ENCODE measurements around the gene TFAP2C. TPM values are rescaled to one million over a fixed set of nuclear protein-coding genes. Genes with fewer than 3 reads are reported as not detected.

The TFAP2C gene
- total and polyA plus RNA-seq, 9 of the 15 experiments (the other 6 are each of a cell fraction or from before 2014, with no cell fraction given) = 0.03 to 0.04 TPM; not detected in 7

DNA sequence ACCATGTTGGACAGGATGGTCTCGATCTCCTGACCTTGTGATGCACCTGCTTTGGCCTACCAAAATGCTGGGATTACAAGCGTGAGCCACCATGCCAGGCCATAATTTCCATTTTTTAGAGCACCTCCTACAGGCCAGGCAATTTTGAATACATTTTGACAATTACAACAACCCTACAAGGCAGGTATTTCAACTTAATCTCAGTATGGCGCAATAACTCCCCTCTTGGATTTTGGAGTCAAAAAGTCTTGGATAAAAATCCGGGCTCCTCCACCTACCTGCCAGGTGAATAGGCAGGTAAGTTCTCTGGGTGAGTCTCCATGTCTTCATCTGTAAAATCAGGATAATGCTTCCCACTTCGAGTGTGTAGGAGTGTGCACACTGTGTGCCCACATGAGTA, 39.5 kb upstream of the TFAP2C start:
- ChIA-PET CTCF (ENCODE audit: low intra/inter-chr PET ratio) (no interaction called here), POLR2A (no interaction called here)
- no TSS peak for BruUV-seq (replicated peaks)
- FAIRE-seq (no peak), DNase-seq (ENCODE audit: extremely low read depth in 1 of 4, low spot score in 3 of 4) (no peak), ATAC-seq (no peak)
- Histone ChIP-seq H3K9me1 (ENCODE audit: control insufficient read depth, insufficient read depth, low read length) (no peaks in the 10 kb centered on the region), H2AFZ (ENCODE audit: low read depth, low read length) (no peak overlapping the region), H3K9ac (ENCODE audit: insufficient read depth in 1 of 2, low read depth in 2 of 2, low read length in 2 of 2) (no peak overlapping the region), H3K27ac (ENCODE audit: extremely low read depth, low read depth, low read length) (no peak overlapping the region), H3K27me3 (ENCODE audit: control insufficient read depth in 2 of 2, insufficient read depth in 2 of 2, low read length in 2 of 2) (peaks cover 6 to 11% of the 10 kb centered on the region in 2 experiments; a peak in 3 of 5 replicates), H3K79me2 (ENCODE audit: control insufficient read depth, insufficient read depth, low read length) (no peaks in the 10 kb centered on the region), H3K4me1 (replicated peaks in 1 of 2; ENCODE audit: control insufficient read depth in 2 of 2, insufficient read depth in 2 of 2, low read length in 2 of 2) (no peaks in the 10 kb centered on the region), H3K9me3 (replicated peaks; ENCODE audit: control insufficient read depth, insufficient read depth, low read depth, low read length) (no peaks in the 10 kb centered on the region), H3K4me3 (no peak overlapping the region), H3K36me3 (ENCODE audit: control insufficient read depth, insufficient read depth, low read length) (no peaks in the 10 kb centered on the region), H3K4me2 (ENCODE audit: insufficient read depth, low read length) (no peak overlapping the region), H4K20me1 (replicated peaks; ENCODE audit: control insufficient read depth, insufficient read depth, low read length) (no peaks in the 10 kb centered on the region)
- intact Hi-C loops (cut with micrococcal nuclease) = no loop called here
- WGBS (ENCODE audit: insufficient coverage, low coverage, missing lambda C conversion rate) = 2% methylated on average over 5 of the region's 5 CpGs
- in situ Hi-C loops (cut with MboI) = loop anchor here (25.0 kb wide), 1 partner anchor 1927 kb away; no protein-coding TSS in a partner anchor
- TF ChIP-seq ZNF347 (CRISPR knock-in tag; IDR thresholded peaks at IDR 0.05; ENCODE audit: low read depth) (no peak), UBTF (IDR thresholded peaks at IDR 0.05; ENCODE audit: borderline replicate concordance in 1 of 2, low read depth in 2 of 2, low read length in 2 of 2) (no peak), ZNF707 (CRISPR knock-in tag; conservative IDR thresholded peaks at IDR 0.05) (no peak), ZBTB8A (IDR thresholded peaks at IDR 0.05; ENCODE audit: partially characterized antibody) (no peak), MIER1 (IDR thresholded peaks at IDR 0.05; ENCODE audit: low read depth) (no peak), EP300 (IDR thresholded peaks at IDR 0.05; ENCODE audit: low read length) (no peak), GATAD2B (IDR thresholded peaks at IDR 0.05; ENCODE audit: borderline replicate concordance) (no peak), SP2 (IDR thresholded peaks at IDR 0.05; ENCODE audit: extremely low read depth, low read depth, low read length, poor library complexity, severe bottlenecking) (no peak), KDM2B (CRISPR knock-in tag; IDR thresholded peaks at IDR 0.05) (no peak), DDX20 (tag; IDR thresholded peaks at IDR 0.05; ENCODE audit: low read depth) (no peak), RBM22 (IDR thresholded peaks at IDR 0.05; ENCODE audit: low read depth, low read length, poor library complexity, severe bottlenecking) (no peak), ZNF124 (CRISPR knock-in tag; IDR thresholded peaks at IDR 0.05) (no peak), RBM17 (IDR thresholded peaks at IDR 0.05; ENCODE audit: borderline replicate concordance, low read depth, low read length) (no peak), XRCC5 (IDR thresholded peaks at IDR 0.05; ENCODE audit: low read depth, low read length) (no peak), RUNX1 (IDR thresholded peaks at IDR 0.05; ENCODE audit: low read depth) (no peak), GABPB1 (CRISPR knock-in tag; IDR thresholded peaks at IDR 0.05) (no peak)

All from K562 (cell line).